Liver (tissue), 9 donors: ENCODE measurements around the gene KCNMA1. TPM values are rescaled to one million over a fixed set of nuclear protein-coding genes. Genes with fewer than 3 reads are reported as not detected.

Experiments
- DNase-seq: peaks from one replicate; pipeline ENCODE4 v3.0.0-alpha.2; 2017; ENCODE audit warnings: low spot score
- H3K27ac ChIP-seq, 2 donors: one replicate each; pipeline ENCODE4 v1.7.0; 2013; ENCODE audit warnings: inconsistent platforms in 2 of 2, low read length in 2 of 2, control low read depth in 1 of 2, low read depth in 1 of 2, mild to moderate bottlenecking in 1 of 2
- H3K27me3 ChIP-seq, 4 donors: one replicate each; pipeline versions ENCODE4 v1.6.1 to v1.7.0; 2013; ENCODE audit warnings: low read length in 3 of 4, inconsistent platforms in 1 of 4, mild to moderate bottlenecking in 1 of 4, moderate library complexity in 1 of 4; ENCODE audit not compliant: control insufficient read depth in 4 of 4, insufficient read depth in 4 of 4
- H3K36me3 ChIP-seq, 4 donors: one replicate each; pipeline versions ENCODE4 v1.6.1 to v1.7.0; 2013; ENCODE audit warnings: low read length in 3 of 4, mild to moderate bottlenecking in 3 of 4, low read depth in 1 of 4, moderate library complexity in 1 of 4; ENCODE audit not compliant: control insufficient read depth in 4 of 4, insufficient read depth in 3 of 4
- H3K4me1 ChIP-seq, 4 donors: one replicate each; pipeline versions ENCODE4 v1.6.1 to v1.7.0; 2013; ENCODE audit warnings: low read length in 3 of 4, mild to moderate bottlenecking in 3 of 4, moderate library complexity in 1 of 4; ENCODE audit not compliant: control insufficient read depth in 4 of 4, insufficient read depth in 4 of 4
- H3K4me3 ChIP-seq, 3 donors: one replicate each; pipeline versions ENCODE4 v1.6.1 to v1.7.0; 2013; ENCODE audit warnings: low read length in 3 of 3, control low read depth in 1 of 3, low read depth in 1 of 3, mild to moderate bottlenecking in 1 of 3
- H3K9ac ChIP-seq, 2 donors: one replicate each; pipeline ENCODE4 v1.7.0; 2013; ENCODE audit warnings: low read length in 2 of 2, mild to moderate bottlenecking in 2 of 2, moderate library complexity in 2 of 2, control low read depth in 1 of 2, low read depth in 1 of 2
- H3K9me3 ChIP-seq, 4 donors: one replicate each; pipeline versions ENCODE4 v1.6.1 to v1.7.0; 2013; ENCODE audit warnings: low read length in 3 of 4; ENCODE audit not compliant: control insufficient read depth in 4 of 4
- CTCF ChIP-seq: fragments of 150-350 bp; IDR thresholded peaks from 2 replicates; pipeline ENCODE4 v1.5.1; 2017; ENCODE audit warnings: improper control_type of control experiment, low read depth, low read length; ENCODE audit not compliant: missing input control
- EGR1 ChIP-seq, 2 donors: IDR thresholded peaks; 2 replicates each; pipeline ENCODE4 v1.6.1; 2016 to 2018; ENCODE audit warnings: antibody characterized with exemption in 2 of 2, low read depth in 2 of 2
- FOXA1 ChIP-seq: IDR thresholded peaks from 2 replicates; pipeline ENCODE4 v1.6.1; 2016; ENCODE audit warnings: antibody characterized with exemption
- FOXA2 ChIP-seq: IDR thresholded peaks from 2 replicates; pipeline ENCODE4 v1.6.1; 2016; ENCODE audit warnings: antibody characterized with exemption
- GABPA ChIP-seq, 2 donors: IDR thresholded peaks in 1 of 2; conservative IDR thresholded peaks in 1 of 2; 2 replicates each; pipeline ENCODE4 v1.6.1; 2016; ENCODE audit warnings: antibody characterized with exemption in 2 of 2, mild to moderate bottlenecking in 1 of 2, moderate library complexity in 1 of 2
- HNF4A ChIP-seq, 2 donors: conservative IDR thresholded peaks; 2 replicates each; pipeline ENCODE4 v1.6.1; 2016; ENCODE audit warnings: antibody characterized with exemption in 2 of 2, mild to moderate bottlenecking in 2 of 2
- HNF4G ChIP-seq: IDR thresholded peaks from 2 replicates; pipeline ENCODE4 v1.6.1; 2016; ENCODE audit warnings: antibody characterized with exemption
- JUND ChIP-seq, 2 donors: IDR thresholded peaks; 2 replicates each; pipeline ENCODE4 v1.6.1; 2016; ENCODE audit warnings: antibody characterized with exemption in 2 of 2
- NR2F2 ChIP-seq: IDR thresholded peaks from 2 replicates; pipeline ENCODE4 v1.6.1; 2016; ENCODE audit warnings: antibody characterized with exemption
- RAD21 ChIP-seq, 2 donors: IDR thresholded peaks; 2 replicates each; pipeline ENCODE4 v1.6.1; 2016; ENCODE audit warnings: antibody characterized with exemption in 2 of 2, mild to moderate bottlenecking in 2 of 2
- RXRA ChIP-seq, 2 donors: IDR thresholded peaks; 2 replicates each; pipeline ENCODE4 v1.6.1; 2017 to 2018; ENCODE audit warnings: antibody characterized with exemption in 2 of 2, mild to moderate bottlenecking in 1 of 2
- SP1 ChIP-seq: IDR thresholded peaks from 2 replicates; pipeline ENCODE4 v1.6.1; 2018; ENCODE audit warnings: antibody characterized with exemption, mild to moderate bottlenecking
- TAF1 ChIP-seq: conservative IDR thresholded peaks from 2 replicates; pipeline ENCODE4 v1.6.1; 2016; ENCODE audit warnings: antibody characterized with exemption, mild to moderate bottlenecking
- YY1 ChIP-seq: IDR thresholded peaks from 2 replicates; pipeline ENCODE4 v1.6.1; 2016; ENCODE audit warnings: antibody characterized with exemption, mild to moderate bottlenecking
- WGBS: extraction: QIAGEN DNeasy Blood & Tissue Kit; methylation state at CpG from one replicate; pipeline ENCODE4 v1.1.7; 2013; 5-methylcytosine and 5-hydroxymethylcytosine counted together
- polyA plus RNA-seq, 2 donors: library from polyadenylated mRNA; stranded (reverse) in 1 of 2; unstranded in 1 of 2; fragments of 200-250 nt in 1 of 2; fragments of >200 nt in 1 of 2; fragmentation: Nextera tagmentation in 1 of 2; extraction: Ambion mirVana in 1 of 2; gene quantifications; one replicate each; pipeline versions ENCODE4 v1.2.1 to v1.2.3, GENCODE V29; 2013 to 2015
- total RNA-seq, 2 donors: library from RNA; depleted of rRNA; stranded (reverse); fragments of >200 nt; gene quantifications; one replicate each; pipeline ENCODE4 v1.2.3, GENCODE V29; 2014
- TF ChIP-seq, protein P1 (sequence below): IDR thresholded peaks from 2 replicates; pipeline ENCODE4 v1.6.1; 2016; ENCODE audit warnings: antibody characterized with exemption, mild to moderate bottlenecking
- TF ChIP-seq, protein P2 (sequence below): IDR thresholded peaks from 2 replicates; pipeline ENCODE4 v1.6.1; 2016; ENCODE audit warnings: antibody characterized with exemption
- TF ChIP-seq, protein P3 (sequence below): IDR thresholded peaks from 2 replicates; pipeline ENCODE4 v1.6.1; 2016; ENCODE audit warnings: antibody characterized with exemption
- donor health status: healthy.
- donor health status: healthy.
- donor health status: healthy.
- donor health status: healthy.
- donor health status: healthy.

The KCNMA1 gene
- total and polyA plus RNA-seq, 4 donors, result 2.5 to 9.7 (median 4.7) TPM

- no peak overlapping the region for H3K27ac ChIP-seq
- no peak for DNase-seq
- H3K9ac ChIP-seq, result no peak overlapping the region
- no peak overlapping the region for H3K4me3 ChIP-seq
- H3K27me3 ChIP-seq, result no peaks in the 10 kb centered on the region
- no peaks in the 10 kb centered on the region for H3K36me3 ChIP-seq
- WGBS, result 94% methylated on average over 4 of the region's 4 CpGs
- peaks cover 3 to 25% (median 12%) of the 10 kb centered on the region in 4 donors for H3K4me1 ChIP-seq
- H3K9me3 ChIP-seq, result no peaks in the 10 kb centered on the region
- TF ChIP-seq CTCF, result no peak
- no peak for TF ChIP-seq YY1
- TF ChIP-seq FOXA1, result no peak
- TF ChIP-seq, protein P1, sequence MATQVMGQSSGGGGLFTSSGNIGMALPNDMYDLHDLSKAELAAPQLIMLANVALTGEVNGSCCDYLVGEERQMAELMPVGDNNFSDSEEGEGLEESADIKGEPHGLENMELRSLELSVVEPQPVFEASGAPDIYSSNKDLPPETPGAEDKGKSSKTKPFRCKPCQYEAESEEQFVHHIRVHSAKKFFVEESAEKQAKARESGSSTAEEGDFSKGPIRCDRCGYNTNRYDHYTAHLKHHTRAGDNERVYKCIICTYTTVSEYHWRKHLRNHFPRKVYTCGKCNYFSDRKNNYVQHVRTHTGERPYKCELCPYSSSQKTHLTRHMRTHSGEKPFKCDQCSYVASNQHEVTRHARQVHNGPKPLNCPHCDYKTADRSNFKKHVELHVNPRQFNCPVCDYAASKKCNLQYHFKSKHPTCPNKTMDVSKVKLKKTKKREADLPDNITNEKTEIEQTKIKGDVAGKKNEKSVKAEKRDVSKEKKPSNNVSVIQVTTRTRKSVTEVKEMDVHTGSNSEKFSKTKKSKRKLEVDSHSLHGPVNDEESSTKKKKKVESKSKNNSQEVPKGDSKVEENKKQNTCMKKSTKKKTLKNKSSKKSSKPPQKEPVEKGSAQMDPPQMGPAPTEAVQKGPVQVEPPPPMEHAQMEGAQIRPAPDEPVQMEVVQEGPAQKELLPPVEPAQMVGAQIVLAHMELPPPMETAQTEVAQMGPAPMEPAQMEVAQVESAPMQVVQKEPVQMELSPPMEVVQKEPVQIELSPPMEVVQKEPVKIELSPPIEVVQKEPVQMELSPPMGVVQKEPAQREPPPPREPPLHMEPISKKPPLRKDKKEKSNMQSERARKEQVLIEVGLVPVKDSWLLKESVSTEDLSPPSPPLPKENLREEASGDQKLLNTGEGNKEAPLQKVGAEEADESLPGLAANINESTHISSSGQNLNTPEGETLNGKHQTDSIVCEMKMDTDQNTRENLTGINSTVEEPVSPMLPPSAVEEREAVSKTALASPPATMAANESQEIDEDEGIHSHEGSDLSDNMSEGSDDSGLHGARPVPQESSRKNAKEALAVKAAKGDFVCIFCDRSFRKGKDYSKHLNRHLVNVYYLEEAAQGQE, result no peak
- TF ChIP-seq RXRA (IDR thresholded peaks at IDR 0.05), result no peak
- TF ChIP-seq, protein P2, sequence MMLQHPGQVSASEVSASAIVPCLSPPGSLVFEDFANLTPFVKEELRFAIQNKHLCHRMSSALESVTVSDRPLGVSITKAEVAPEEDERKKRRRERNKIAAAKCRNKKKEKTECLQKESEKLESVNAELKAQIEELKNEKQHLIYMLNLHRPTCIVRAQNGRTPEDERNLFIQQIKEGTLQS, result no peak
- no peak for TF ChIP-seq GABPA (IDR thresholded peaks at IDR 0.05 in 1 of 2, conservative IDR thresholded peaks at IDR 0.05 in 1 of 2)
- no peak for TF ChIP-seq JUND (IDR thresholded peaks at IDR 0.05)
- TF ChIP-seq NR2F2, result no peak
- TF ChIP-seq SP1, result no peak
- no peak for TF ChIP-seq HNF4A (conservative IDR thresholded peaks at IDR 0.05)
- TF ChIP-seq RAD21 (IDR thresholded peaks at IDR 0.05), result no peak
Measured at GRCh38 chr10:77599651-77600050, 38.0 kb downstream of the KCNMA1 start.

GRCh38 chr10:77598606-77599005 is 39.0 kb downstream of the KCNMA1 start:
- H3K4me3 ChIP-seq, result no peak overlapping the region
- H3K4me1 ChIP-seq, result peaks cover 3 to 20% (median 11%) of the 10 kb centered on the region in 4 donors
- no peak overlapping the region for H3K27ac ChIP-seq
- no peaks in the 10 kb centered on the region for H3K9me3 ChIP-seq
- no peak for DNase-seq
- no peaks in the 10 kb centered on the region for H3K27me3 ChIP-seq
- H3K36me3 ChIP-seq, result no peaks in the 10 kb centered on the region
- TF ChIP-seq SP1 (no peak), GABPA (IDR thresholded peaks at IDR 0.05 in 1 of 2, conservative IDR thresholded peaks at IDR 0.05 in 1 of 2) (no peak)
- WGBS, result 81% methylated on average over 7 of the region's 7 CpGs
- no peak overlapping the region for H3K9ac ChIP-seq

- Histone ChIP-seq H3K36me3 (no peaks in the 10 kb centered on the region), H3K27me3 (no peaks in the 10 kb centered on the region), H3K27ac (no peak overlapping the region), H3K9ac (no peak overlapping the region), H3K4me1 (peaks cover 3 to 12% (median 7%) of the 10 kb centered on the region in 4 donors), H3K4me3 (no peak overlapping the region), H3K9me3 (no peaks in the 10 kb centered on the region)
- no peak for DNase-seq
- TF ChIP-seq, protein P3, sequence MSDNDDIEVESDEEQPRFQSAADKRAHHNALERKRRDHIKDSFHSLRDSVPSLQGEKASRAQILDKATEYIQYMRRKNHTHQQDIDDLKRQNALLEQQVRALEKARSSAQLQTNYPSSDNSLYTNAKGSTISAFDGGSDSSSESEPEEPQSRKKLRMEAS, result no peak
- TF ChIP-seq EGR1 (IDR thresholded peaks at IDR 0.05; ENCODE audit: low read depth in 2 of 2) (no peak), CTCF (no peak), HNF4A (conservative IDR thresholded peaks at IDR 0.05) (no peak), HNF4G (no peak), JUND (IDR thresholded peaks at IDR 0.05) (no peak), NR2F2 (no peak), FOXA1 (no peak), SP1 (no peak), FOXA2 (no peak), TAF1 (no peak), YY1 (no peak), GABPA (IDR thresholded peaks at IDR 0.05 in 1 of 2, conservative IDR thresholded peaks at IDR 0.05 in 1 of 2) (no peak), RAD21 (IDR thresholded peaks at IDR 0.05) (no peak)
- TF ChIP-seq, protein P2, result no peak
Measured at GRCh38 chr10:77597560-77597959, 40.0 kb downstream of the KCNMA1 start.
